ENCODE data around the gene GPATCH4. TPM values are rescaled to one million over a fixed set of nuclear protein-coding genes. Genes with fewer than 3 reads are reported as not detected.
"Not testable (repeated sequence)": the region's sequence is repeated elsewhere in the genome, so short reads cannot be mapped to it uniquely, and the experiment has no call there.

Gene GPATCH4
- total RNA-seq, 4 donors from 2014 or later, result 30.2 to 77.5 (median 35.5) TPM

DNA sequence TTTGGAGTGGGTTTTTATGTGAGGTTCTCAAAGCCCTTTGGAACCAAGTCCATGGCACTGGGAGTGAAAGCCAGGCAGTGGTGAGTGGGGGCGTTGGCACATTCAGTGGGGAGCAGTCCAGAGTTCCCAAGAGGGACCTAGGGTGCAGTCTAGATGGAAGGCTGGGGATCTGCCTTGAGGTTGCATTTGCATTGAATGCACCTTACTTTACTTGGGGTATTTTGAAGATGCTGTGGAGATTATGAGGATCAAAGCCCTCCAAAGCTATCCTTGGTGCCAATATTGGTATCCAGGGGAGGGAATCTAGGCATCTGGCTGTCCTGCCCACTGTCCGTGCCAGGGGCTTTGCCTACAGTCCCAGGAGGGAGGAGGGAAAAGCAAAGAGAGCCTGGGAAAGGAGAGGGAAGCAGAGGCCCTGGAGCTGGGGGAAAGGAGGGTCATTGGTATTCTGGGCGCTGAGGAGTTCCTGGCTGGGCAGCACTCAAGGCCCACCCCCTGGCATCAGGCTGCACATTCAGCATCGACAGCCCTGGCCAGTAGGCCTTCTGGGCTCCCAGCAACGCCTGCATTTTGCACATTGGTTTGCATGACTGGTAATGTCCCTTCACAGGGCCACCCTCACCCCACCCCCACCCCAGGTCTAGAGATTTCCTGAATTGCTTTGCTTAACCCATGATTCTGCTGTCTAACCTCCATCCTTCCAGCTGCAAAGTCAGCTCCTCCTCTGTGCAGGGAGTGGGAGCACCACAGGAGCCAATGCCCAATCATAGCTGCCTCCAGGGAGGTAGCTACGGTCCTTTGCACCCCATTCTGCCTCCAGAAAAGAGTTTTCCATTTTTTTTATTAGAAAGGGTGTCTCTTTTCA lies 39.8 kb upstream of the GPATCH4 start:
- TF ChIP-seq, protein P1, sequence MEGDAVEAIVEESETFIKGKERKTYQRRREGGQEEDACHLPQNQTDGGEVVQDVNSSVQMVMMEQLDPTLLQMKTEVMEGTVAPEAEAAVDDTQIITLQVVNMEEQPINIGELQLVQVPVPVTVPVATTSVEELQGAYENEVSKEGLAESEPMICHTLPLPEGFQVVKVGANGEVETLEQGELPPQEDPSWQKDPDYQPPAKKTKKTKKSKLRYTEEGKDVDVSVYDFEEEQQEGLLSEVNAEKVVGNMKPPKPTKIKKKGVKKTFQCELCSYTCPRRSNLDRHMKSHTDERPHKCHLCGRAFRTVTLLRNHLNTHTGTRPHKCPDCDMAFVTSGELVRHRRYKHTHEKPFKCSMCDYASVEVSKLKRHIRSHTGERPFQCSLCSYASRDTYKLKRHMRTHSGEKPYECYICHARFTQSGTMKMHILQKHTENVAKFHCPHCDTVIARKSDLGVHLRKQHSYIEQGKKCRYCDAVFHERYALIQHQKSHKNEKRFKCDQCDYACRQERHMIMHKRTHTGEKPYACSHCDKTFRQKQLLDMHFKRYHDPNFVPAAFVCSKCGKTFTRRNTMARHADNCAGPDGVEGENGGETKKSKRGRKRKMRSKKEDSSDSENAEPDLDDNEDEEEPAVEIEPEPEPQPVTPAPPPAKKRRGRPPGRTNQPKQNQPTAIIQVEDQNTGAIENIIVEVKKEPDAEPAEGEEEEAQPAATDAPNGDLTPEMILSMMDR (IDR thresholded peaks at IDR 0.05), result no peak
- ATAC-seq (ENCODE audit: low FRiP score) (no peak), DNase-seq (ENCODE audit: low spot score) (no peak)

DNA sequence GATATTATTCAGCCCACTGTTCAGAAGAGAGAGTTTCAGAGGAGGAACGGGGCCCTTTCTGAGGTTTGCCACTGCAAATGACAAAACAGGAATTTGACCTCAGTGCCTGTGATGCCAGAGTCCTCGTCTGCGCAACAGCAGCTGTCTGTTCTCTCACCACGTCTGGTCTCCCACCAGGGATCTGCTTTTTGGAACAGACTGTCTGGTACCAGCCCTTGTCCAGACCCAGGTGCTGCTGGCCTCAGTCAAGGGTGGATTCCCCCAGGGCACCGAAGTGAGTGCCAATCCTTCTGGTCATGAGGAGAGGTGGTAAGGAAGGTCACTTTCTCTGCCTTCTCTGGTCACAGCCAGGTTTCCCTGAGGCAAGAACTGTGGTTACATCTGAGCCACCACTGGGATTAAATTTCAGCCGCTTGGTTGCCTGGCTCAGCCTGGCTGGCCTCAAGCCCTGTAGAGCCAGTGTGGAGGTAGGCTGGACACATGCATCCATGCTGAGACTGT lies 38.4 kb upstream of the GPATCH4 start:
- TF ChIP-seq, protein P1 (IDR thresholded peaks at IDR 0.05), result no peak
- DNase-seq (ENCODE audit: low spot score), result no peak
- no peak for ATAC-seq (ENCODE audit: low FRiP score)

DNA sequence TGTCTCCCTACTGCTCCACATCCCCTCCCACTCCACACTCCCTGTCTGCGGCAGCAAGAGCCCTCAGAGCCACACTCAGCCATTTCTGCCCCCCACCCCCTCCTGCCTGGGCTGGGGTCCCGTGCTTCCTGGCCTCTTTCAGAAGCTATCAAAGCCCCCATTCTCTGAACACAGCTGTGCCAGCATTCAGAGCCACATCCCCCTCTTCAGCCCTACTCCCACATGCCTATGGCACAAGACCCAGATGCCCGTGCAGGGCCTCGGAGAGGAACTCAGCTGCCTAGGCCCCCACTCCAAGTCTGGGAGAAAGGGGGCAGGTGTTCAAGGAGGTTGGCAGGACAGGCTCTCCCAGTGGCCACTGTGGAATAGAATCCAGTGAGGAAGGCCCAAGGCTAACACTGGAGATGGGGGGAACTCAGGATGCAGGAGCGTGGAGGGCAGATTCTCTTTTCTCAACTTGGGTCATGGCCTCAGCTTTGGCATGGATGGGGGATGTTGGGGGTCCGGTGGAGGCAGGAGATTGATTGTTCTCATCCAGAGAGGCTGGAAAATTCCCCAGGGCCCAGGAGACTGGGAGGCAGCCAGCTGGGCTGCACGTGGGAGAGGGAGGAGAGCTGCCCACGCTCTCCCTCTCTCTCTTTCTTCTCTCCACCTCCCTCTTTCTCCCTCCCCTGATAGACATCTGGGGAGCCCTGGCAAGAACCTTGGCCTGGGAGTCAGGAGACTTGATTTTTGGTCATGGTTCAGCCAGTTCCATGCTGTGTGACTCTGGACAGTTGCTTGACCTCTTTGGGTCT lies 37.1 kb upstream of the GPATCH4 start:
- ATAC-seq (ENCODE audit: low FRiP score), result no peak
- TF ChIP-seq, protein P1 (IDR thresholded peaks at IDR 0.05), result no peak
- no peak for DNase-seq (ENCODE audit: low spot score)

DNA sequence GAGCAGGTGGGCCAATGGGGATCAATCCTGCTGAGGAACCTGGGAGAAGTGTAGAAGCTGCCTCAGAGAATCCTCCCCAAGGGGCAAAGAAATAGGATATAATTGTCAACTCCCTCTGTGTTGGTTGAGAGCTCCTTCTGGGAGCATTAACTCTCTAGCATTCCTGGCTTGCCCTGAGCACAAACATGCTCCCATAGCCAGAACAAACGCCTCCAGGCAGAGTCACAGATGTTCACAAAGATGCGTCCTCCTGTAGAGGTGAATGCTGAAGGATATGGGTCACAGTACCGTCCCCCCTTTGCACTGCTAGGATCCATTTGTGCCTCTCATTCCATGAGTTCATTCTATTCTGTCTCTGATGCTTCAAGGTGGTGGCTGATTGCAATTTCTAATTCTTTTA lies 31.1 kb upstream of the GPATCH4 start:
- DNase-seq (ENCODE audit: low spot score) (no peak), ATAC-seq (ENCODE audit: low FRiP score) (no peak)
- TF ChIP-seq, protein P1 (IDR thresholded peaks at IDR 0.05), result no peak

DNA sequence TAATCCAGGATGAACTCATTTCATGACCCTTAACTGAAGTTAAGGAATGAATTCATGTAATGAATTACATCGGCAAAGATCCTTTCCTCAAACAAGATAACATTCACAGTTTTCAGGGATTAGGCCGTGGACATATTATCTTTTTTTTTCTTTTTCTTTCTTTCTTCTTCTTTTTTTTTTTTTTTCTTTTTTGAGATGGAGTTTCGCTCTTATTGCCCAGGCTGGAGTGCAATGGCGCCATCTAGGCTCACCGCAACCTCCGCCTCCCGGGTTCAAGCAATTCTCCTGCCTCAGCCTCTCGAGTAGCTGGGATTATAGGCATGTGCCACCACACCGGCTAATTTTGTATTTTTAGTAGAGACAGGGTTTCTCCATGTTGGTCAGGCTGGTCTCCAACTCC lies 29.9 kb upstream of the GPATCH4 start:
- ATAC-seq (ENCODE audit: low FRiP score); DNase-seq (ENCODE audit: low spot score): not testable (repeated sequence)

DNA sequence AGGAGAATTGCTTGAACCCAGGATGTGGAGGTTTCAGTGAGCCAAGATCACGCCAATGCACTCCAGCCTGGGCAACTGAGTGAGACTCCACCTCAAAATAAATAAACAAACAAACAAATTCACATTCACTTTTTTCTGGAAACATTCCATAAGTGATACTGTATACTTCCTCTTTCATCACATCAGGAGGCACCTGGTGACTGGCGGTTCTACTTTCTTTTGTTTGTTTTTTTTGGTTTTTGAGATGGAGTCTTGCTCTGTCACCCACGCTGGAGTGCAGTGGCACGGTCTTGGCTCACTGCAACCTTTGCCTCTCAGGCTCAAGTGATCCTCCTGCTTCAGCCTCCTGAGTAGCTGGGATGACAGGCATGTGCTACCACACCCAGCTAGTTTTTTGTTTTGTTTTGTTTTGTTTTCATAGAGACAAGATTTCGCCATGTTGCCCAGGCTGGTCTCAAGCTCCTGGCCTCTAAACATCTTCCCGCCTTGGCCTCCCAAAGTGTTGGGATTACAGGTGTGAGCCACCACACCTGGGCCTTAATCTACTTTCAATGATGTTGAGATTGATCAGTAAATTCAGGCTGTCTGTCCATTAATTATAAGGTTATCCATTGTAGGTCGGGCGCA lies 28.7 kb upstream of the GPATCH4 start:
- DNase-seq (ENCODE audit: low spot score) (no peak), ATAC-seq (ENCODE audit: low FRiP score) (no peak)

More for the DNA sequence above, 28.7 kb upstream of the GPATCH4 start:
- TF ChIP-seq, protein P1 (IDR thresholded peaks at IDR 0.05), result no peak

Data from omental fat pad (tissue), 4 donors.